ENCODE data around the gene CMTM6.
"Not testable (repeated sequence)": the region's sequence is repeated elsewhere in the genome, so short reads cannot be mapped to it uniquely, and the experiment has no call there.

CMTM6 gene

DNA sequence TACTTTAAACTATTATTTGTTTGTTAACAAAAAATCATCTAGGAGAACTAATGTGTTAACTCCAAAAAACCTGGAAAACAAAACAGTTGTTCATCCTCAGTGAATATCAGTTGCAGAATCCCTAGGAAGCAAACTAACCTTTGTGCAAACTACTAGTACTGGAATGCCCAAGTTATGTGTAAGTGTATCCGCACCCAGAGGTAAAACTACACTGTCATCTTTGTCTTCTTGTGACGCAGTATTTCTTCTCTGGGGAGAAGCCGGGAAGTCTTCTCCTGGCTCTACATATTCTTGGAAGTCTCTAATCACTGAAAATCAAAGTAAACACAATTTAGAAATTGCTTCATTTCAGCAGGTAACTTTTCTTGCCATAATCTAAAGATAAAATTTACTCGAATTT lies 38.2 kb upstream of the CMTM6 start:
- TF ChIP-seq, protein P1, sequence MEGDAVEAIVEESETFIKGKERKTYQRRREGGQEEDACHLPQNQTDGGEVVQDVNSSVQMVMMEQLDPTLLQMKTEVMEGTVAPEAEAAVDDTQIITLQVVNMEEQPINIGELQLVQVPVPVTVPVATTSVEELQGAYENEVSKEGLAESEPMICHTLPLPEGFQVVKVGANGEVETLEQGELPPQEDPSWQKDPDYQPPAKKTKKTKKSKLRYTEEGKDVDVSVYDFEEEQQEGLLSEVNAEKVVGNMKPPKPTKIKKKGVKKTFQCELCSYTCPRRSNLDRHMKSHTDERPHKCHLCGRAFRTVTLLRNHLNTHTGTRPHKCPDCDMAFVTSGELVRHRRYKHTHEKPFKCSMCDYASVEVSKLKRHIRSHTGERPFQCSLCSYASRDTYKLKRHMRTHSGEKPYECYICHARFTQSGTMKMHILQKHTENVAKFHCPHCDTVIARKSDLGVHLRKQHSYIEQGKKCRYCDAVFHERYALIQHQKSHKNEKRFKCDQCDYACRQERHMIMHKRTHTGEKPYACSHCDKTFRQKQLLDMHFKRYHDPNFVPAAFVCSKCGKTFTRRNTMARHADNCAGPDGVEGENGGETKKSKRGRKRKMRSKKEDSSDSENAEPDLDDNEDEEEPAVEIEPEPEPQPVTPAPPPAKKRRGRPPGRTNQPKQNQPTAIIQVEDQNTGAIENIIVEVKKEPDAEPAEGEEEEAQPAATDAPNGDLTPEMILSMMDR (IDR thresholded peaks at IDR 0.05; ENCODE audit: low read depth, low read length) = no peak

DNA sequence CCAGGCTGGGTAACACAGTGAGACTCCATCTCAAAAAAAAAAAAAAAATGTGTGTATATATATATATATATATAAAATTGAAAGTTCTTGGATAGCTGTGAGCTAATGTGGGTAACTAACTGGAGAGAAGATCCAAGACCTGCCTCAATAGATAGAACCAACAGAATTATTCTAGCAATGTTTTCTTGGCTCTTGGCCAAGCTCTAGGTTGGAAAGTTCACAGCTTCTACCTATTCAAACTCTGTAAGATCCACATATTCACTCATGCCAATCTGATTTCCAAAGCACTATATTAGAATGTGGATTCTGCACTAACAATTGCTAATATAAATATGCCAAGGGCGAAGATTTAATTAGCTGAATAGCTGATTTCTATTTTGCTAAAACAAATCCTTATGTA lies 29.8 kb upstream of the CMTM6 start:
- TF ChIP-seq, protein P1 (IDR thresholded peaks at IDR 0.05; ENCODE audit: low read depth, low read length) = no peak

More for the DNA sequence above, 38.2 kb upstream of the CMTM6 start:
- no peak overlapping the region for H3K4me3 ChIP-seq (ENCODE audit: low read depth, low read length)

DNA sequence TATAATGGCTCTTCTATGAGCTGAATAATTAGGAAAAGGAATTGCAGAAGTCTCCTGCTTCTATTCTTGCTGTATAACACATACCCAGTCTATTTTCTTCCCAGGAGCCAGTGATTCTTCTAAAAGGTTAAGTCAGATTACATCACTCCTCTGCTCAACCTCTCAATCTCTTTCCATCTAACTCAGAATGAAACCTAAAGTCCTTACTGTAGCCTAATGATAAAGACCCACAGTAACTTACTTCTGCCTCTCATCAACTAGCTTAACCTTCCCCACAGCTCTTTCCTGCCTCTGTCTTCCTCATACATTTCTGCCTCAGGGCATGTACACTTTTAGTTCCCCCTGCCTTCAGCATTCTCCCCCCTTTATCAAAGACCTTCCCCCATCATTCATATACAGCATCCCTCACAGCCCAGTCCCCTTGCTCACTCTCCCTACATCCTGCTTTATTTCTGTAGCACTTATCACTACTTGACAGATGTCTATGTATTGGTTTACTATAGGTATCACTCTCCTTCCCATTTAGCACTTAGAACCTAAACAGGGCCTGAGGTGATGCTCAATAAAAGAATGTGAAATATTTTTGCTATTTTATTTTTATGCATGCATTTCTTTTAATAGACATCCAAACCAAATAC lies 28.5 kb upstream of the CMTM6 start:
- TF ChIP-seq, protein P1 (IDR thresholded peaks at IDR 0.05; ENCODE audit: low read depth, low read length) = no peak
- no peak overlapping the region for H3K4me3 ChIP-seq (ENCODE audit: low read depth, low read length)

More for the DNA sequence above, 29.8 kb upstream of the CMTM6 start:
- H3K4me3 ChIP-seq (ENCODE audit: low read depth, low read length) = no peak overlapping the region

- no peak overlapping the region for H3K4me3 ChIP-seq (ENCODE audit: low read depth, low read length)
- TF ChIP-seq, protein P1 (IDR thresholded peaks at IDR 0.05; ENCODE audit: low read depth, low read length) = no peak
Observed at GRCh38 chr3:32525720-32526119, 23.1 kb upstream of the CMTM6 start.

GRCh38 chr3:32522682-32523081 lies 20.0 kb upstream of the CMTM6 start:
- TF ChIP-seq, protein P1 (IDR thresholded peaks at IDR 0.05; ENCODE audit: low read depth, low read length) = no peak
- H3K4me3 ChIP-seq (ENCODE audit: low read depth, low read length) = no peak overlapping the region

DNA sequence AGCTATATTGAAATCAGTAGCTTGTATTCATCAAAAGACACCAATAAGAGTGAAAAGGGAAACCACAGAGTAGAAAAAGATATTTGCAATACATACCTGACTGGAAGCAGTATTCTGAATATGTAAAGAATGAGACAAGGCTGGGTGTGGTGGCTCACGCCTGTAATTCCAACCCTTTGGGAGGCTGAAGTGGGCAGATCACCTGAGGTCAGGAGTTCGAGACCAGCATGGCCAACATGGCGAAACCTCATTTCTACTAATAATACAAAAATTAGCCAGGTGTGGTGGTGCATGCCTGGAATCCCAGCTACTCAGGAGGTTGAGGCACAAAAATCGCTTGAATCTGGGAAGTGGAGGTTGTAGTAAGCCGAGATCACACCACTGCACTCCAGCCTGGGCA lies 16.3 kb upstream of the CMTM6 start:
- H3K4me3 ChIP-seq (ENCODE audit: low read depth, low read length) = not testable (repeated sequence)

DNA sequence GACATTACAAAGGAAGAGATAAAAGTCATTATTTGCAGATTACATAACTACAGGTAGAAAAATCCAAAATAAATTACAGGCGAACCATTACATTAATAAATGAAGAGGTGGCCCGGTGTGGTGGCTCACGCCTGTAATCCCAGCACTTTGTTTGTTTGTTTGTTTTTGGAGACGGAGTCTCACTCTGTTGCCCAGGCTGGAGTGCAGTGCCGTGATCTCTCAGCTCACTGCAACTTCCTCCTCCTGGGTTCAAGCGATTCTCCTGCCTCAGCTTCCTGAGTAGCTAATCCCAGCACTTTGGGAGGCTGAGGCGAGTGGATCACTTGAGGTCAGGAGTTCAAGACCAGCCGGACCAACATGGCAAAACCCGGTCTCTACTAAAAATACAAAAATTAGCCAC lies 14.1 kb upstream of the CMTM6 start:
- not testable (repeated sequence) for H3K4me3 ChIP-seq (ENCODE audit: low read depth, low read length)

- H3K4me3 ChIP-seq (ENCODE audit: low read depth, low read length) = no peak overlapping the region
- TF ChIP-seq, protein P1 (IDR thresholded peaks at IDR 0.05; ENCODE audit: low read depth, low read length) = no peak
Observed at GRCh38 chr3:32511005-32511404, 8.4 kb upstream of the CMTM6 start.

Measured in WI38 (cell line).